ENCODE measurements around the gene INTS14. TPM values are rescaled to one million over a fixed set of nuclear protein-coding genes. Genes with fewer than 3 reads are reported as not detected.

The INTS14 gene
- total RNA-seq, 2 experiments from 2014 or later = 20.6 to 25.1 TPM

GRCh38 chr15:65541231-65541820 lies 69.6 kb downstream of the INTS14 start:
- DNase-seq = no peak
- no peaks in the 10 kb centered on the region for H3K36me3 ChIP-seq (ENCODE audit: insufficient read depth, low read length)
- Mint-ChIP-seq H3K36me3 (ENCODE audit: low read depth) (no peaks in the 10 kb centered on the region), H3K4me3 (no peak overlapping the region), H3K27ac (no peak overlapping the region), H3K9me3 (no peaks in the 10 kb centered on the region), H3K27me3 (no peaks in the 10 kb centered on the region), H3K4me1 (ENCODE audit: low read depth) (peaks cover 33% of the 10 kb centered on the region)
- no peak overlapping the region for H3K27ac ChIP-seq (ENCODE audit: low read depth in 1 of 2, low read length in 2 of 2)
- intact Hi-C loops (cut with DNase I, micrococcal nuclease) = no loop called here
- H3K27me3 ChIP-seq (ENCODE audit: control insufficient read depth in 1 of 2, insufficient read depth in 2 of 2, low read length in 2 of 2) = no peaks in the 10 kb centered on the region
- POLR2A ChIA-PET = no interaction called here
- TF ChIP-seq CTCF (IDR thresholded peaks at IDR 0.05) = no peak
- H3K9me3 ChIP-seq (ENCODE audit: control insufficient read depth in 1 of 2, insufficient read depth in 1 of 2, low read length in 2 of 2) = no peaks in the 10 kb centered on the region
- H3K4me3 ChIP-seq (ENCODE audit: low read length) = no peak overlapping the region
- no peak for ATAC-seq (ENCODE audit: poor library complexity)
- CTCF ChIA-PET = no interaction called here
- no peaks in the 10 kb centered on the region for H3K4me1 ChIP-seq (ENCODE audit: insufficient read depth, low read length)

GRCh38 chr15:65540314-65540713 lies 70.6 kb downstream of the INTS14 start:
- POLR2A ChIA-PET = interaction anchor here (2.0 kb wide), 1 partner anchor 10 kb away, joined by 5 read pairs; the partner anchor contains the start of gene HACD3
- Mint-ChIP-seq H3K27ac (no peak overlapping the region), H3K4me1 (ENCODE audit: low read depth) (peaks cover 30% of the 10 kb centered on the region), H3K36me3 (ENCODE audit: low read depth) (no peaks in the 10 kb centered on the region), H3K9me3 (no peaks in the 10 kb centered on the region), H3K4me3 (no peak overlapping the region), H3K27me3 (no peaks in the 10 kb centered on the region)
- CTCF ChIA-PET = interaction anchor here (1.3 kb wide), 1 partner anchor 9 kb away, joined by 4 read pairs; no protein-coding TSS in a partner anchor
- Histone ChIP-seq H3K9me3 (ENCODE audit: control insufficient read depth in 1 of 2, insufficient read depth in 1 of 2, low read length in 2 of 2) (no peaks in the 10 kb centered on the region), H3K4me1 (ENCODE audit: insufficient read depth, low read length) (no peaks in the 10 kb centered on the region), H3K4me3 (ENCODE audit: low read length) (no peak overlapping the region), H3K36me3 (ENCODE audit: insufficient read depth, low read length) (no peaks in the 10 kb centered on the region), H3K27ac (ENCODE audit: low read depth in 1 of 2, low read length in 2 of 2) (no peak overlapping the region), H3K27me3 (ENCODE audit: control insufficient read depth in 1 of 2, insufficient read depth in 2 of 2, low read length in 2 of 2) (no peaks in the 10 kb centered on the region)
- intact Hi-C loops (cut with DNase I, micrococcal nuclease) = no loop called here
- DNase-seq (no peak), ATAC-seq (ENCODE audit: poor library complexity) (no peak)
- TF ChIP-seq CTCF (IDR thresholded peaks at IDR 0.05) = no peak

- Histone ChIP-seq H3K36me3 (ENCODE audit: insufficient read depth, low read length) (no peaks in the 10 kb centered on the region), H3K4me3 (ENCODE audit: low read length) (no peak overlapping the region), H3K27ac (ENCODE audit: low read depth in 1 of 2, low read length in 2 of 2) (no peak overlapping the region), H3K4me1 (ENCODE audit: insufficient read depth, low read length) (peaks cover 13% of the 10 kb centered on the region), H3K9me3 (ENCODE audit: control insufficient read depth in 1 of 2, insufficient read depth in 1 of 2, low read length in 2 of 2) (no peaks in the 10 kb centered on the region), H3K27me3 (ENCODE audit: control insufficient read depth in 1 of 2, insufficient read depth in 2 of 2, low read length in 2 of 2) (no peaks in the 10 kb centered on the region)
- peaks cover 44% of the 10 kb centered on the region for H3K4me1 Mint-ChIP-seq (ENCODE audit: low read depth)
- ChIA-PET CTCF (no interaction called here), POLR2A (no interaction called here)
- H3K4me3 Mint-ChIP-seq = no peak overlapping the region
- no peak overlapping the region for H3K27ac Mint-ChIP-seq
- no peaks in the 10 kb centered on the region for H3K27me3 Mint-ChIP-seq
- peaks cover 8% of the 10 kb centered on the region for H3K36me3 Mint-ChIP-seq (ENCODE audit: low read depth)
- H3K9me3 Mint-ChIP-seq = no peaks in the 10 kb centered on the region
- ATAC-seq (ENCODE audit: poor library complexity) (no peak), DNase-seq (no peak)
- intact Hi-C loops (cut with DNase I, micrococcal nuclease) = no loop called here
- TF ChIP-seq CTCF (IDR thresholded peaks at IDR 0.05) = no peak
These were observed 75.7 kb downstream of the INTS14 start for GRCh38 chr15:65535192-65535591.
